Esophagus squamous epithelium (tissue), 4 donors: Measurements from ENCODE around the gene GLRA3.

Experiments used
- POLR2A ChIP-seq, 4 donors: fragments of 450-650 bp; IDR thresholded peaks; one replicate each; pipeline ENCODE4 v1.6.1; 2017; ENCODE audit warnings: antibody characterized with exemption in 4 of 4, mild to moderate bottlenecking in 4 of 4, moderate library complexity in 3 of 4
- TF ChIP-seq, protein P1 (sequence below), 6 experiments: fragments of 450-650 bp in 4 of 6; fragments of 200-600 bp in 2 of 6; sonication (generic) in 2 of 6; IDR thresholded peaks; one replicate each; pipeline ENCODE4 v1.5.1; 2016 to 2019; ENCODE audit warnings: antibody characterized with exemption in 6 of 6, mild to moderate bottlenecking in 4 of 6, moderate library complexity in 4 of 6

DNA sequence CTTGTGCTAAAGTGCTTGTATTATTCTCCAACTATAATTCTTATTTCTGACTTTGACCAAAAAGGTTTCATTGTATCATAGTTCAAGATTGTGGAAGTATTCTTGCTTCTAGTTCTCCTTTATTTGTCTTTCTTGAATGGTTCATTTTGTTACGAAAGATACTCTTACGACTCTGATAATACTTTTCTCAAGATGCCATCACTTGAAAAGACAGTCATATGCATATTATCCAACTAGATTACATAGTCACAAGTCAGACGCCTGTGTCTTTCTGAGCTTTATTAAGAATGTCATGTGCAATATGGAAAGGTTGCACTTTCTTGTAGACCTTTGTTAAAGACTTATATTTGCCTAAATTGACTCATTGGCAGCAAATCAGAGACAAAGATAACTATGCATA, 235.3 kb downstream of the GLRA3 start:
- TF ChIP-seq, protein P1, sequence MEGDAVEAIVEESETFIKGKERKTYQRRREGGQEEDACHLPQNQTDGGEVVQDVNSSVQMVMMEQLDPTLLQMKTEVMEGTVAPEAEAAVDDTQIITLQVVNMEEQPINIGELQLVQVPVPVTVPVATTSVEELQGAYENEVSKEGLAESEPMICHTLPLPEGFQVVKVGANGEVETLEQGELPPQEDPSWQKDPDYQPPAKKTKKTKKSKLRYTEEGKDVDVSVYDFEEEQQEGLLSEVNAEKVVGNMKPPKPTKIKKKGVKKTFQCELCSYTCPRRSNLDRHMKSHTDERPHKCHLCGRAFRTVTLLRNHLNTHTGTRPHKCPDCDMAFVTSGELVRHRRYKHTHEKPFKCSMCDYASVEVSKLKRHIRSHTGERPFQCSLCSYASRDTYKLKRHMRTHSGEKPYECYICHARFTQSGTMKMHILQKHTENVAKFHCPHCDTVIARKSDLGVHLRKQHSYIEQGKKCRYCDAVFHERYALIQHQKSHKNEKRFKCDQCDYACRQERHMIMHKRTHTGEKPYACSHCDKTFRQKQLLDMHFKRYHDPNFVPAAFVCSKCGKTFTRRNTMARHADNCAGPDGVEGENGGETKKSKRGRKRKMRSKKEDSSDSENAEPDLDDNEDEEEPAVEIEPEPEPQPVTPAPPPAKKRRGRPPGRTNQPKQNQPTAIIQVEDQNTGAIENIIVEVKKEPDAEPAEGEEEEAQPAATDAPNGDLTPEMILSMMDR (IDR thresholded peaks at IDR 0.05), result no peak
- no peak for TF ChIP-seq POLR2A (IDR thresholded peaks at IDR 0.05)
